Measurements from ENCODE around the gene MMEL1.
"Not testable (repeated sequence)": the region's sequence is repeated elsewhere in the genome, so short reads cannot be mapped to it uniquely, and the experiment has no call there.

GRCh38 chr1:2657124-2657523, 24.3 kb upstream of the MMEL1 start:
- TF ChIP-seq EZH2 (IDR thresholded peaks at IDR 0.05; ENCODE audit: low read depth); CTCF (conservative IDR thresholded peaks at IDR 0.05): not testable (repeated sequence)

All from PC-9 (cell line).